BLaER1 treated with 17β-estradiol and CSF1 and Interleukin-3, amounts not matched to agents 10 nM and 100 nM (cell line): ENCODE results near the gene PDGFC.

Experiments used
- H3K27ac ChIP-seq, 11 experiments: shearing (Covaris generic); formaldehyde crosslinking; 2 replicates each; pipeline ENCODE4 v1.8.1; 2022
- H3K27me3 ChIP-seq, 11 experiments: shearing (Covaris generic); formaldehyde crosslinking; 2 replicates each; pipeline ENCODE4 v1.8.1; 2022
- H3K36me3 ChIP-seq, 11 experiments: shearing (Covaris generic); formaldehyde crosslinking; 2 replicates each; pipeline ENCODE4 v1.8.1; 2022
- H3K4me1 ChIP-seq, 10 experiments: shearing (Covaris generic); formaldehyde crosslinking; 2 replicates each; pipeline ENCODE4 v1.8.1; 2022
- H3K4me2 ChIP-seq, 11 experiments: shearing (Covaris generic); formaldehyde crosslinking; 2 replicates each; pipeline ENCODE4 v1.8.1; 2022
- H3K4me3 ChIP-seq, 10 experiments: shearing (Covaris generic); formaldehyde crosslinking; 2 replicates each; pipeline ENCODE4 v1.8.1; 2022
- H3K9ac ChIP-seq, 11 experiments: shearing (Covaris generic); formaldehyde crosslinking; 2 replicates each; pipeline ENCODE4 v1.8.1; 2022
- H3K9me3 ChIP-seq, 11 experiments: shearing (Covaris generic); formaldehyde crosslinking; replicated peaks in 1 of 11; 2 replicates each; pipeline ENCODE4 v1.8.1; 2022
- H4K20me1 ChIP-seq, 11 experiments: shearing (Covaris generic); formaldehyde crosslinking; 2 replicates each; pipeline ENCODE4 v1.8.1; 2022
- Cebpa-rat ChIP-seq, 11 experiments: shearing (Covaris generic); IDR thresholded peaks; 2 replicates each; pipeline ENCODE4 v1.8.1; 2022

PDGFC gene

DNA sequence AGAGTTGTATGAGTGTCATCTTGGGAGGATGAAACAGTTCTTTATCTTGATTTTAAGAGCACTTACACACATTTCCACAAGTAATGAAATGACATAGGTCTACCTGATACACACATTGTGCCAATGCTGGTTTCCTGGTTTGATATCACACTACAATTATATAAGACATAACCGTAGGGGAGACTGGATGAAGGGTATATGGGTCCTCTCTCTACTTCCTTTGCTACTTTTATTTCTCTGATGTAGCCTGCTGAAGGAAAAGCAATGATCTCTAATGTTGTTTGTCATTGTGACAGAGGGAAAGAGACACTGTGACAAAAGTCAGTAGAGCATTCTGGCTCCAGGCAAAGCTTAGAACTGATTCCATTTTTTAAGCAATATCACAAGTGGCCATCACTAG, 238.0 kb downstream of the PDGFC start:
- Histone ChIP-seq H3K4me2 (no peak overlapping the region), H3K4me3 (no peak overlapping the region), H4K20me1 (no peaks in the 10 kb centered on the region), H3K27me3 (no peaks in the 10 kb centered on the region), H3K27ac (no peak overlapping the region), H3K4me1 (no peaks in the 10 kb centered on the region), H3K36me3 (no peaks in the 10 kb centered on the region), H3K9me3 (peaks cover 8 to 23% (median 16%) of the 10 kb centered on the region in 11 experiments; a peak in 20 of 22 replicates), H3K9ac (no peak overlapping the region)
- no peak for TF ChIP-seq Cebpa-rat (IDR thresholded peaks at IDR 0.05)

DNA sequence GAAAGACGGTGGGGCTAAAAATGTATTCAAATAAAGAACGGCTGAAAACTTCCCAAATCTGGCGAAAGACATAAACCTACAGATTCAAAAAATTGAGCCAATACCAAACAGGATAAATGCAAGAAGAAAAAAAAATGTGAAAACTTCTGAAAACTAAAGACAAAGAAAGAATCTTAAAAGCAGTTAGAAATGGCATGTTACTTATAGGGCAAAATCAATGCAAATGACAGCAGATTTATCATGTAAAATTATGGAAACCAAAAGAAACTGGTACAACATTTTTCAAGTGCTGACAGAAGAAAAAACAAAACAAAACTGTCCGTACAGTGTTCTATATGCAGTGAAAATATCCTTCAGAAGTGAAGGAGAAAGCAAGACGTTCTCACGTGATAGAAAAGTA, 239.0 kb downstream of the PDGFC start:
- no peaks in the 10 kb centered on the region for H4K20me1 ChIP-seq
- H3K27me3 ChIP-seq: no peaks in the 10 kb centered on the region
- no peak for TF ChIP-seq Cebpa-rat (IDR thresholded peaks at IDR 0.05)
- H3K4me3 ChIP-seq: no peak overlapping the region
- no peak overlapping the region for H3K27ac ChIP-seq
- H3K9me3 ChIP-seq: peaks cover 8 to 23% (median 16%) of the 10 kb centered on the region in 11 experiments; a peak in 20 of 22 replicates
- no peaks in the 10 kb centered on the region for H3K36me3 ChIP-seq
- no peaks in the 10 kb centered on the region for H3K4me1 ChIP-seq
- H3K9ac ChIP-seq: no peak overlapping the region
- no peak overlapping the region for H3K4me2 ChIP-seq

DNA sequence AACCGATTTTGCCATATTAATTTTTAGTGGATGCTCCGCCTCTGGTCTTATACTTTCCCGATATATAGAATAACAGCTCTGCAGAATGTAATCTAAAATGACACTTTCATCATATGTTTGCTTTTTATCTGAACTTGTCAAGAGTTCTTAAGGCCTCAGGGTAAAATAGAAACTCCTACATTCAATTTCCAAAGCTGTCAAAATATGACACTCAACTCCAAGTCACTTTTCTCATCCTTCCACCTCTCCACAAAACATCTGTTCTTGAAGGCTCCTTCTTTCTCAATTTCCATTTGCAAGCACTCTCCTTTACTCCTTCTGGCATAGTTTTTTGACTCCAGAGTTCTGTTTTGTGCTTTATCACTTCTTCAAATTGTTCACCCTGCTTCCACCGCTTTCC, 242.2 kb downstream of the PDGFC start:
- Histone ChIP-seq H4K20me1 (no peaks in the 10 kb centered on the region), H3K4me3 (no peak overlapping the region), H3K4me1 (peaks cover 0 to 12% (median 0%) of the 10 kb centered on the region in 10 experiments; a peak in 2 of 20 replicates), H3K9me3 (peaks cover 13 to 28% (median 21%) of the 10 kb centered on the region in 11 experiments; a peak in 21 of 22 replicates), H3K36me3 (no peaks in the 10 kb centered on the region), H3K9ac (no peak overlapping the region), H3K27ac (no peak overlapping the region), H3K4me2 (no peak overlapping the region), H3K27me3 (no peaks in the 10 kb centered on the region)
- TF ChIP-seq Cebpa-rat (IDR thresholded peaks at IDR 0.05): no peak

DNA sequence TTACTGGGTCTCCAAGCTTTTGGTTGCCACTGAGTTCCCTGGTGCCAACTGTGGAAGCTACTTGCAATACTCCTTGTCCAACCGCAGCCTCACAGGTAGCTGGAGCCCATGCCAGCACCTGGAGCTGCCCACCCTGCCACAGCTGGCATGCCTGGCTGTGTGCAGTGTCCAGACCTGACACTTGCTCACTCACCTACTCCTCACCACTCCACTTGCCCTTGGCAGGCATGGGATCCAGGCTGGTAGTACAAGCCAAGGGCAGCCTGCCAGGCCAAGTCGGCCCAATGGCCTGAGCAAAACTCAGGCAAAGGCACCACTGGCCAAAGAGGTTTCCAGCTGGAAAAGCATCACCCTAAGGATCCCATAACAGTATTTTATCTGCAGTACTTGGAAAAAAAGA, 246.3 kb downstream of the PDGFC start:
- Histone ChIP-seq H3K4me3 (no peak overlapping the region), H3K27me3 (no peaks in the 10 kb centered on the region), H3K9me3 (peaks cover 9 to 20% (median 14%) of the 10 kb centered on the region in 11 experiments; a peak in 21 of 22 replicates), H3K27ac (no peak overlapping the region), H3K4me1 (peaks cover 0 to 12% (median 0%) of the 10 kb centered on the region in 10 experiments; a peak in 2 of 20 replicates), H3K36me3 (no peaks in the 10 kb centered on the region), H3K9ac (no peak overlapping the region), H4K20me1 (no peaks in the 10 kb centered on the region), H3K4me2 (peak overlapping the region in 1 of 11 experiments; percentile 69; a peak in 1 of 22 replicates)
- no peak for TF ChIP-seq Cebpa-rat (IDR thresholded peaks at IDR 0.05)

DNA sequence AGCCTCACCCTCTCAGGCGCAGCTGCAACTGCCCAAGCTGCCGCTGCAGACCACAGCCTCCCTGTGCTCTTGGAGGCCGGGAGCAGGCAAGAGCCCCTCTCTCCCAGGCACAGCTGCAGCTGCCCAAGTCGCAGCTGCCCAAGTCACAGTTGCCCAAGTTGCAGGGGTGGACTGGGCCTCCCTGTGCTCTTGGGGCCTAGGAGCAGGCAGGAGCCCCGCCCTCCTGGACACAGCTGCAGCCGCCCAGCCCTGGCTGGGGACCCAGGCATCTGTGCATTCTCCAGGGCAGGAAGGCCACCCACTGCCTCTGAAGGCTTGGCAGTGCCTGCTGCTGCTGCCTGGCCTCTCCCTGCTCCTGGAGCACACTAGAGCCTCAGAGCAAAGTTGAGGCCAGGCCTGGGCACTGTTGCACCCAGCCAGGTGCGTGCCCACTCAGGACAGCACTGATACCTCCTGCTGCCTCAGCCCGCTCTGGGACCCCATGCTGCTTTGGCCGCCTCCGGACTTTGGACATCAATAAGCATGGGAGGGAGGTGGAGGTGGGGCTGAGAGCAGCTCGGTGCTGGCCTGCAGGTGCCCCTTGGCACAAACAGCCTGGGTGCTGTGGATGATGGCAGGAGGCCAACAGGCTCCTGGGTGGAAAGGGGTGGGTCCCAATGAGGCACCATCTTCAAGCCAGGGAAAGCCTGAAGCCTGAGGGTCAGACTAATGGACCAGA, 247.5 kb downstream of the PDGFC start:
- Histone ChIP-seq H3K4me3 (no peak overlapping the region), H3K27me3 (no peaks in the 10 kb centered on the region), H3K9ac (no peak overlapping the region), H4K20me1 (no peaks in the 10 kb centered on the region), H3K4me1 (peaks cover 0 to 12% (median 0%) of the 10 kb centered on the region in 10 experiments; a peak in 2 of 20 replicates), H3K36me3 (no peaks in the 10 kb centered on the region), H3K27ac (no peak overlapping the region), H3K9me3 (peaks cover 9 to 20% (median 14%) of the 10 kb centered on the region in 11 experiments; a peak in 21 of 22 replicates), H3K4me2 (no peak overlapping the region)
- TF ChIP-seq Cebpa-rat (IDR thresholded peaks at IDR 0.05): no peak

DNA sequence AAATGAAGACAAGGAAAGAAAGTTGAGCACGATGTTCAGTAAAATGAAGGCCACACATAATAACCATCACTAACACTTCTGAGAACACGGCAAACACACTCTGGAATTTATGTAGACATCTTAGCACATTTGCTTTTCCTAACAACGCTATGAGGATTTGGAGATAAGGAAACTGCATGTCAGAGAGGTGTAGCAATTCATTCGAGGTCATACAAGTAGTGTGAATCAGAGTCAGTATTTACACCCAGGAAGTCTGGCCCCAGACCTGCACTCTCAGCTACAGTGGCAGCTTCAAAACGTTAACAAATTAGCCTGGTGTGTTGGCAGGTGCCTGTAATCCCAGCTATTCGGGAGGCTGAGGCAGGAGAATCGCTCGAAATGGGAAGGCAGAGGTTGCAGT, 253.4 kb downstream of the PDGFC start:
- H3K27ac ChIP-seq: no peak overlapping the region
- no peaks in the 10 kb centered on the region for H3K4me1 ChIP-seq
- H3K4me2 ChIP-seq: no peak overlapping the region
- H3K36me3 ChIP-seq: no peaks in the 10 kb centered on the region
- H3K4me3 ChIP-seq: no peak overlapping the region
- no peak for TF ChIP-seq Cebpa-rat (IDR thresholded peaks at IDR 0.05)
- no peaks in the 10 kb centered on the region for H4K20me1 ChIP-seq
- H3K9me3 ChIP-seq: no peaks in the 10 kb centered on the region
- no peak overlapping the region for H3K9ac ChIP-seq
- H3K27me3 ChIP-seq: no peaks in the 10 kb centered on the region

DNA sequence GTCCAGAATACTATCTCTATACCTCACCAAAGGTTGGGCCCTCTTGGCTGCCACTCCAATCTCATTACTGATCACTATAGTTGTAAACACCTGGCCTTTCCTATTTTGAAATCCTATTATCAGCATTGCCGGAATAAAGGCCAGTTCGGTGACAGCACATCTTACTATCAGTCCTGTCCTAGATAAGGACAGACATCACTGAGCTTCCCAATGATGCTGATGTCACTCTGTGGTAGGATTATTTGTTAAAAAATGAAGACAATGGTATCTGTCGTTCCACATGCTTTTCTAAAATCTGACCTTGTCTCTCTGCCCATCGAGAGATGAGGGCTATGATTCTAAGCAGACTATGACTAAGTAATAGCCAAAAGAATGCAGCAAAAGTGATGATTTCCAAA, 260.4 kb downstream of the PDGFC start:
- H3K27ac ChIP-seq: no peak overlapping the region
- no peak overlapping the region for H3K4me3 ChIP-seq
- no peaks in the 10 kb centered on the region for H3K27me3 ChIP-seq
- TF ChIP-seq Cebpa-rat (IDR thresholded peaks at IDR 0.05): no peak
- H3K9ac ChIP-seq: no peak overlapping the region
- H3K4me1 ChIP-seq: no peaks in the 10 kb centered on the region
- H4K20me1 ChIP-seq: no peaks in the 10 kb centered on the region
- no peak overlapping the region for H3K4me2 ChIP-seq
- H3K9me3 ChIP-seq: no peaks in the 10 kb centered on the region
- no peaks in the 10 kb centered on the region for H3K36me3 ChIP-seq
